ENCODE measurements around the gene GDF10.

Gene GDF10

GRCh38 chr10:47318706-47319105 lies 18.7 kb downstream of the GDF10 start:
- DNase-seq: no peak

DNA sequence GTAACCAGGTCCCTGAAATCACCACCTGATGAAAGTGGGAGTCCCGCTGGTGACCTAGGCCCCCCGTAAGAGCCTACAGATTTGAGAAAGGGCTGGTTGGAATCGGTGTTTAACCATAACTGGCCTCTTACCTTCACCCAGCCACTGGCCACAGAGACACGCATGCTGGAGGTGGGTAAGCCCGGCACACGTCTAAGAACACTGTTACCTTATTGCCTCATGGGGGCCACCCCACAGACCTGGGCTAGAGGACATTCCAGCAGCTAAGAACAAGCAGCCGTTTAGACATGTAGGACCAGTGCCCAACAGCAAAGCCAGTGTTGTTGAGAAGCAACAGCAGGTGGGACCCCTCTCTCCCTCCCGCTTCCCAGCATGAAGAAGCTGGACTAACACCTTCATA lies 19.8 kb downstream of the GDF10 start:
- no peak for DNase-seq

GRCh38 chr10:47320812-47321211 lies 20.8 kb downstream of the GDF10 start:
- DNase-seq: no peak

GRCh38 chr10:47321521-47322195 lies 21.7 kb downstream of the GDF10 start:
- no peak for DNase-seq

GRCh38 chr10:47322300-47323061 lies 22.5 kb downstream of the GDF10 start, which contains the start of gene GDF2:
TSS of gene GDF2 (plus strand) at chr10:47322454. CDS start at chr10:47322669, 215 bp downstream.
- DNase-seq: no peak

DNA sequence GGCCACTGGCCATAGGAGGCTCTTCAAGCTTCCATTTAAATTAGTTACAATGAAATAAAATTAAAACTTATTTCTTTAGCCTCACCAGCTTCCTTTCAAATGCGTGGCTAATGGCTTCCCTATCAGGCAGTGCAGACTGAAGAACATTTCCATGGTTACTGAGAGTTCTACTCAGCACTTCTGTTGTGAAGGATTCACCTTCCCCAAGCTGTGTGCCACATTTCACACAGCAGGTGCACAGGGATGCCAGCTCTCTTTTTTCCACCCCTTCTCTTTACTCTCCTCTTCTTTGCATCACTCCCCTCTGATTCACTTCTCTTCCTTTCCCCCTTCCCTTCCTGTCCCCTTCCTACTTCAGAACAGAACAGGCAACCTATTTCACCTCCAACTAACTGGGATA lies 23.1 kb downstream of the GDF10 start:
- no peak for DNase-seq

- DNase-seq: no peak
Observed at GRCh38 chr10:47323636-47324296, 23.8 kb downstream of the GDF10 start.

DNA sequence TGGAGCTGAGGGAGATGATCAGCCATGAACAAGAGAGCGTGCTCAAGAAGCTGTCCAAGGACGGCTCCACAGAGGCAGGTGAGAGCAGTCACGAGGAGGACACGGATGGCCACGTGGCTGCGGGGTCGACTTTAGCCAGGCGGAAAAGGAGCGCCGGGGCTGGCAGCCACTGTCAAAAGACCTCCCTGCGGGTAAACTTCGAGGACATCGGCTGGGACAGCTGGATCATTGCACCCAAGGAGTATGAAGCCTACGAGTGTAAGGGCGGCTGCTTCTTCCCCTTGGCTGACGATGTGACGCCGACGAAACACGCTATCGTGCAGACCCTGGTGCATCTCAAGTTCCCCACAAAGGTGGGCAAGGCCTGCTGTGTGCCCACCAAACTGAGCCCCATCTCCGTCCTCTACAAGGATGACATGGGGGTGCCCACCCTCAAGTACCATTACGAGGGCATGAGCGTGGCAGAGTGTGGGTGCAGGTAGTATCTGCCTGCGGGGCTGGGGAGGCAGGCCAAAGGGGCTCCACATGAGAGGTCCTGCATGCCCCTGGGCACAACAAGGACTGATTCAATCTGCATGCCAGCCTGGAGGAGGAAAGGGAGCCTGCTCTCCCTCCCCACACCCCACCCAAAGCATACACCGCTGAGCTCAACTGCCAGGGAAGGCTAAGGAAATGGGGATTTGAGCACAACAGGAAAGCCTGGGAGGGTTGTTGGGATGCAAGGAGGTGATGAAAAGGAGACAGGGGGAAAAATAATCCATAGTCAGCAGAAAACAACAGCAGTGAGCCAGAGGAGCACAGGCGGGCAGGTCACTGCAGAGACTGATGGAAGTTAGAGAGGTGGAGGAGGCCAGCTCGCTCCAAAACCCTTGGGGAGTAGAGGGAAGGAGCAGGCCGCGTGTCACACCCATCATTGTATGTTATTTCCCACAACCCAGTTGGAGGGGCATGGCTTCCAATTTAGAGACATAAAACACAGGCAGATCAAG lies 25.6 kb downstream of the GDF10 start:
- DNase-seq: no peak

DNA sequence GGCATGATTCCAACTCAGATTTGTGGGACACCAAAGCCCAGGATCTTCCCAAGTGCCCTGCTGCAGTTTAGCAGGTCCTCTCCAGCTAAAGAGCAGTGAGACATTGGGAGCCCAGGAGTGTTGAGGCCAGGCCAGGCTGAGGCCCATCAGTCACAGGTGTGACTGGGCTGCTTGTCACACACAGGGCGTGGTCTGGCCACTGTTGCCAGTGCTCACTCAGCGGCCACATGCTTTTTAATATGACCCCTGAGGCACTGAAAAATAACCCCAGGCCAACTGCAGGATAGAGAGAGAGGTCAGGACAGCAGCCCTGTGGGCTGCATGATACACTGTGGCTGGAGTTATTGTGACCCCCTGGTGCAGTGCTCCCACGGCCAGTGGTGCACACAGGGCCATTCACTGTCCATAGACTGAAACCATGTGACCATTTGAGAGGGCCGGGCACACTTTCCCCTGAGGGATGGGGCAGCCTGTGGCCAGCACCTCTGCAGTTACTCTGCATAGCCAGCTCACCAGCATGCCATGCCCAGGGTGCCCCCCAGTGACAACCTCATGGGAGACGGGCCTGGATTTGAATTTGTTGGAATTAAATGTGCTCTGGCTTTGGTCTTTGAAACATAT lies 26.4 kb downstream of the GDF10 start:
- DNase-seq: no peak

DNA sequence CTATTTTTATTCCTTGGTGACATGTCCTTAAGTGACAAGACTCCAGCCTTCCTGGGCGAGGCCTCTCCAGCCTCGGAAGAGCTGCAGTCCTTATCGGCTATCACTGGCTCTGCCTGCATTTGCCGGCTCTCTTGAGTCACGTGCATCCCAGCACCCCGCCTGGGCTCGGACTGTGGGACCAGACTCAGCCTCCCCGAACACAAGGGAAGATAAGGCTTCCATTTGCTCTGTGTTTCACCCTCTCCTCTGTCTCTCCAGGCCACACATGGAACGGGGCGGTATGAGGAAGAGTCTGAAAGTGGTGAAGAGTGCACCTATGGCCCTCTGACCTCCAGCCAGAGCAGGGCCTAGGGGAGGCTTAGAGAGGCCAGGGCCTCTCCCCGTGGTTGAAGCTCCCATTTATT lies 26.9 kb downstream of the GDF10 start:
- no peak for DNase-seq

DNA sequence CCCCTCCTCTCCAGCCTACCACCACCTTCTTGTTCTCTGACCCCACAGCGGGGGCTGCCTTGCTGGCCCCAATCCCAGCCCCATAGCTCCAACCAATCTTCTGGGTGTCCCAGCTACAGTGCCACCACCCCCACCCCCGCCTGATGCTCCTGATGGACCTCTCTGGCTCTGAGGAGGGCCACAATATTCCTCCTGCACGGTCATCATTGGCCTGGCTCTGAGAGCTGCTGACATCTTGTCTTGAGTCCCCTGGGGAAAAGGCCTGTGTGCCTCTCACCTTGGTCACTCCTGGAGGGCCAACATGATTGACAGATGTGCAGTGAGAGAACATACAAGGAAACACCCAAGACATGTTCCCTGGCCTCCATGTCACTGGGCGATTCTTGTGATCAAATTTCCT lies 29.9 kb downstream of the GDF10 start:
- DNase-seq: no peak

- no peak for DNase-seq
Observed at GRCh38 chr10:47330366-47330765, 30.4 kb downstream of the GDF10 start.

DNA sequence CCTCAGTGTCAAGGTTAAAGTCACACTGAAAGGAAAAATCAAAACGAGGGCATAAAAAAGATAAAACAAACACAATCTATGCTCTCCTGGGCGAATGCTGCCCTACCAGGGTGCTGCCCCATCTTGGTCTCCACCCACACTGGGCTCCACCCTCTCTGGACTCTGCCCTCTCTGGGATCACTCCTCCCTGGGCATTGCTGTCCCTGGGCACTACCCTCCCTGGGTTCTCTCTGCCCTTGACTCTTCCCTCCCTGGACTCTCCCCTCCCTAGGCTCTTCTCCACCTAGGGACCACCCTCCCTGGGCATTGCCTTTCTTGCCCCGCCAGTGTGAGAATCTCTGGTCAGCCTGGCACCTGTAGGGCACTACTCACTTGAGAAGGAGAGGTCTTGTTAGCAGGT lies 30.8 kb downstream of the GDF10 start:
- DNase-seq: no peak

DNA sequence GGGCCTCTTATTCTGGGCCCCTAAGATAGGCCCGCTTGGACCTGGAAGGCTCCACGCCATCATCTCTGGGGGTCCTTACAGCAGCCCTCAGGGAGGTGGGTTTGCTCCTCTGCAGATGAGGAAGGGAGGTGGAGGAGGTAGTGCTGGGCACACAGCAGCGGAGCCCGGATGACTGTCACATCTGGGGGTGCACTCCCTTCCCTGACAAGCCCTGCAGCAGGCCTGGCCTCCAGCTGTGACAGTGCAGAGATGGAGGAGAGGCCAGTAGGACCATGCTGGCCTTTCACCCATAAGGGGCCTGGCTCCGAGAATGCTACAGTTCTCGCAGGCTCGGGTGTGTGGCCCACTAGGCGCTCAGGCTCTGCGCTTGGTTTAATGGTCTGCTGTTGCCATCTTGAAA lies 31.5 kb downstream of the GDF10 start:
- DNase-seq: no peak

- DNase-seq: no peak
Observed at GRCh38 chr10:47331954-47332353, 32.0 kb downstream of the GDF10 start.

GRCh38 chr10:47332371-47332770 lies 32.4 kb downstream of the GDF10 start:
- DNase-seq: no peak

- DNase-seq: no peak
Observed at GRCh38 chr10:47332946-47333345, 32.9 kb downstream of the GDF10 start.

DNA sequence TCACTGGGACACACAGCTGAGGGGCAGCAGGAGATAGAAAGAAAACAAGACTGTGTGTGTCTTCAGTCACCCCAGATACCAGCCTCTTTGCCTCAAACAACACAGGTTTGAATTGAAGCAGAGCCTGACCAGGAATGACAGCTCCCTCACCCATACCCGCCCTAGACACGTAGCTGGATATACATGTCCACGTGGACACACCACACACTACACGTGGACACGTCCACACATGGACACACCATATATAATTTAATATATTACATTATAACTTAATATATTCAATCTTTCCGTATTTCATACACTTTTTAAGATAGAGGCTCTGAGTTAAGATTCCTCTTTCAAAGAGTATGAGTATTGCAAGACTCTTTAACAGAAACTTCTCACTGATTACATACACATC lies 33.5 kb downstream of the GDF10 start:
- no peak for DNase-seq

- no peak for DNase-seq
Observed at GRCh38 chr10:47334466-47335295, 34.7 kb downstream of the GDF10 start.

DNA sequence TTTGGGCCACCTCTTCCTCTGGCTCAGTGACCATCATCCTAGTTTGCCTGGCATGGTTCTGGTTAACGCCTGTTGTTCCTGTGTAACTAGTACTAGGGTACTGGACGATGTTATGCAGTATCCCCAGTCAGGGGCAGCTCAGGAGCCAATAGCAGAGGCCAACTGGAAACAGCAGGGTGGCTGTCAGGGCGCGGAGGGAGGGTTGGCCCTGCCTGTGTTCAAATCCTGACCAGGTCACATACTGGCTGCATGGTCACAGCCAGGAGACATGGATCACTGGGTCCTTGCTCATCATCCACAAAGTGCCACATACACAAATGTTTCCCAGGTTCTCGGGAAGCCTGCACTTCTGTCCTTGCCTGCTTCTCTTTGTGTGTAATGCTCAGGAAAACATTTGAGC lies 35.9 kb downstream of the GDF10 start:
- no peak for DNase-seq

GRCh38 chr10:47336387-47337134 lies 36.6 kb downstream of the GDF10 start:
- no peak for DNase-seq
